HCT116 (cell line): ENCODE results near the gene S100A10.

Experiments used
- ATF3 ChIP-seq: IDR thresholded peaks from 2 replicates; pipeline ENCODE4 v1.6.1; 2012
- CTCF ChIP-seq, 3 experiments: fragments of 200-600 bp in 1 of 3; sonication (generic) in 1 of 3; IDR thresholded peaks in 2 of 3; conservative IDR thresholded peaks in 1 of 3; 2 replicates each; pipeline ENCODE4 v1.5.1; 2012 to 2017; ENCODE audit warnings: low read depth in 2 of 3, low read length in 2 of 3, antibody characterized with exemption in 1 of 3, borderline replicate concordance in 1 of 3, control low read depth in 1 of 3, mild to moderate bottlenecking in 1 of 3, mixed read lengths in 1 of 3, mixed run types in 1 of 3, moderate library complexity in 1 of 3; ENCODE audit not compliant: insufficient read depth in 1 of 3
- EZH2 ChIP-seq: fragments of 200-600 bp; sonication (generic); IDR thresholded peaks from 2 replicates; pipeline ENCODE4 v1.6.1; 2017; ENCODE audit warnings: antibody characterized with exemption, mixed run types
- EZH2phosphoT487 ChIP-seq: fragments of 200-600 bp; IDR thresholded peaks from 2 replicates; pipeline ENCODE4 v1.6.1; 2018; ENCODE audit warnings: antibody characterized with exemption, borderline replicate concordance
- JUND ChIP-seq: IDR thresholded peaks from 2 replicates; pipeline ENCODE4 v1.6.1; 2012
- POLR2A ChIP-seq: IDR thresholded peaks from 2 replicates; pipeline ENCODE4 v1.7.0; 2011; ENCODE audit warnings: borderline replicate concordance; ENCODE audit not compliant: insufficient read depth, insufficient read length; ENCODE audit errors: extremely low read depth
- POLR2AphosphoS5 ChIP-seq: IDR thresholded peaks from 2 replicates; pipeline ENCODE4 v1.6.1; 2011; ENCODE audit warnings: mild to moderate bottlenecking, low read depth, low read length, moderate library complexity
- RAD21 ChIP-seq: IDR thresholded peaks from 2 replicates; pipeline ENCODE4 v1.6.1; 2012; ENCODE audit warnings: low read depth, mild to moderate bottlenecking
- SP1 ChIP-seq: IDR thresholded peaks from 2 replicates; pipeline ENCODE4 v1.6.1; 2012; ENCODE audit warnings: low read depth
- SRF ChIP-seq: IDR thresholded peaks from 2 replicates; pipeline ENCODE4 v1.6.1; 2012; ENCODE audit warnings: low read depth
- TCF7L2 ChIP-seq: IDR thresholded peaks from 2 replicates; pipeline ENCODE4 v1.7.0; 2011; ENCODE audit warnings: borderline replicate concordance, inconsistent platforms; ENCODE audit not compliant: insufficient read depth, insufficient read length; ENCODE audit errors: extremely low read depth
- ZFX ChIP-seq: fragments of 450-650 bp; IDR thresholded peaks from 2 replicates; pipeline ENCODE4 v1.6.1; 2017
- ZNF274 ChIP-seq: fragments of 200-500 bp; sonication (Bioruptor generic); IDR thresholded peaks from 2 replicates; pipeline ENCODE4 v1.6.1; 2014; ENCODE audit warnings: mild to moderate bottlenecking, low read depth, low read length, inconsistent platforms

GRCh38 chr1:152001631-152002584, 8.2 kb upstream of the S100A10 start:
- TF ChIP-seq CTCF (IDR thresholded peaks at IDR 0.05 in 2 of 3, conservative IDR thresholded peaks at IDR 0.05 in 1 of 3; ENCODE audit: borderline replicate concordance in 1 of 3, insufficient read depth in 1 of 3, low read depth in 2 of 3, low read length in 2 of 3) (peak; percentile 91 to 95 (median 92)), EZH2phosphoT487 (no peak), POLR2AphosphoS5 (no peak), ATF3 (no peak), ZFX (no peak), RAD21 (peak; percentile 96), JUND (no peak), POLR2A (no peak), EZH2 (no peak), SP1 (no peak), TCF7L2 (no peak), SRF (no peak), ZNF274 (no peak)
